NCI-H345 treated with DMSO at 0.1 percent for 48 hours (cell line): ENCODE results near the gene DEDD2.

Experiments
- DNase-seq: peaks from one replicate; lab custom pipeline; 2025; ENCODE audit not compliant: unreplicated experiment; lab: John Stamatoyannopoulos, UW

The DEDD2 gene

GRCh38 chr19:42228641-42229040 lies 11.2 kb upstream of the DEDD2 start:
- DNase-seq: no peak

GRCh38 chr19:42226886-42227285 lies 9.4 kb upstream of the DEDD2 start:
- no peak for DNase-seq

- DNase-seq: no peak
Observed at GRCh38 chr19:42225718-42226292, 8.3 kb upstream of the DEDD2 start.

- no peak for DNase-seq
Observed at GRCh38 chr19:42224940-42225717, 7.7 kb upstream of the DEDD2 start.

GRCh38 chr19:42220751-42221097 lies 3.2 kb upstream of the DEDD2 start:
- DNase-seq: no peak

- DNase-seq: peak; percentile 73
Observed at GRCh38 chr19:42219812-42220750, 2.6 kb upstream of the DEDD2 start, which contains the start of gene ZNF526. Gene ZNF526 (plus strand): TSS chr19:42220312. CDS start chr19:42224404, 4,092 bp downstream.

- no peak for DNase-seq
Observed at GRCh38 chr19:42216653-42217519, 591 bp downstream of the DEDD2 start.

GRCh38 chr19:42214810-42215485 lies 2.5 kb downstream of the DEDD2 start:
- DNase-seq: no peak

GRCh38 chr19:42212886-42213285 lies 4.6 kb downstream of the DEDD2 start:
- no peak for DNase-seq

- no peak for DNase-seq
Observed at GRCh38 chr19:42208612-42209011, 8.9 kb downstream of the DEDD2 start.

GRCh38 chr19:42207767-42208271 lies 9.7 kb downstream of the DEDD2 start:
- DNase-seq: no peak

GRCh38 chr19:42206871-42207755 lies 10.4 kb downstream of the DEDD2 start:
- DNase-seq: no peak

- no peak for DNase-seq
Observed at GRCh38 chr19:42204664-42205063, 12.8 kb downstream of the DEDD2 start.

GRCh38 chr19:42203700-42204099 lies 13.8 kb downstream of the DEDD2 start:
- DNase-seq: no peak

GRCh38 chr19:42202290-42202880 lies 15.1 kb downstream of the DEDD2 start:
- DNase-seq: no peak

GRCh38 chr19:42201489-42202289 lies 15.8 kb downstream of the DEDD2 start:
- no peak for DNase-seq

- no peak for DNase-seq
Observed at GRCh38 chr19:42200116-42200715, 17.3 kb downstream of the DEDD2 start.
